CD14-positive monocyte (primary cell): ENCODE measurements around the gene INPP4A. TPM values are rescaled to one million over a fixed set of nuclear protein-coding genes. Genes with fewer than 3 reads are reported as not detected.

Experiments used
- DNase-seq, 3 donors: peaks; one replicate each; pipeline ENCODE4 v3.0.0-alpha.2; 2011 to 2022
- H2AFZ ChIP-seq: 2 replicates; pipeline ENCODE4 v1.6.0; 2012; ENCODE audit warnings: mild to moderate bottlenecking, low read depth, low read length, inconsistent platforms; ENCODE audit not compliant: insufficient read depth, poor library complexity, severe bottlenecking
- H3K27ac ChIP-seq, 2 donors: 1 replicate in 1 of 2; 2 replicates in 1 of 2; pipeline ENCODE4 v1.5.1; 2012 to 2013; ENCODE audit warnings: low read length in 2 of 2, control low read depth in 1 of 2, inconsistent platforms in 1 of 2, low read depth in 1 of 2, mild to moderate bottlenecking in 1 of 2
- H3K27me3 ChIP-seq, 2 donors: one replicate each; pipeline versions ENCODE4 v1.6.0 to v1.6.1; 2011 to 2013; ENCODE audit warnings: low read length in 2 of 2; ENCODE audit not compliant: control insufficient read depth in 2 of 2, insufficient read depth in 2 of 2
- H3K36me3 ChIP-seq, 2 donors: replicated peaks in 1 of 2; 1 replicate in 1 of 2; 2 replicates in 1 of 2; pipeline versions ENCODE4 v1.5.1 to v1.6.1; 2012 to 2013; ENCODE audit warnings: low read length in 2 of 2, control low read depth in 1 of 2, inconsistent platforms in 1 of 2, mild to moderate bottlenecking in 1 of 2; ENCODE audit not compliant: insufficient read depth in 2 of 2, control insufficient read depth in 1 of 2
- H3K4me1 ChIP-seq, 2 donors: 1 replicate in 1 of 2; 2 replicates in 1 of 2; pipeline versions ENCODE4 v1.5.1 to v1.6.1; 2012 to 2013; ENCODE audit warnings: low read length in 2 of 2, control low read depth in 1 of 2, inconsistent platforms in 1 of 2, mild to moderate bottlenecking in 1 of 2, moderate library complexity in 1 of 2; ENCODE audit not compliant: insufficient read depth in 2 of 2, control insufficient read depth in 1 of 2
- H3K4me2 ChIP-seq: replicated peaks from 2 replicates; pipeline ENCODE3; 2012; ENCODE audit warnings: low read length, moderate library complexity, mild to moderate bottlenecking; ENCODE audit not compliant: poor library complexity, severe bottlenecking; ENCODE audit errors: extremely low read depth
- H3K4me3 ChIP-seq, 3 experiments: fragments of 200-600 bp in 1 of 3; sonication (generic) in 1 of 3; replicated peaks in 1 of 3; 1 replicate in 2 of 3; 2 replicates in 1 of 3; pipeline ENCODE4 v1.5.1; 2011 to 2013; ENCODE audit warnings: low read length in 3 of 3, mild to moderate bottlenecking in 3 of 3, control low read depth in 2 of 3, low read depth in 2 of 3, inconsistent platforms in 1 of 3, moderate library complexity in 1 of 3
- H3K79me2 ChIP-seq: 2 replicates; pipeline ENCODE4 v1.6.0; 2012; ENCODE audit warnings: mild to moderate bottlenecking, control low read depth, inconsistent platforms, low read length, moderate library complexity; ENCODE audit not compliant: insufficient read depth
- H3K9ac ChIP-seq: 2 replicates; pipeline ENCODE4 v1.6.0; 2017; ENCODE audit warnings: low read length, mild to moderate bottlenecking; ENCODE audit not compliant: insufficient read depth, poor library complexity, severe bottlenecking
- H3K9me3 ChIP-seq, 2 donors: replicated peaks in 1 of 2; 1 replicate in 1 of 2; 2 replicates in 1 of 2; pipeline versions ENCODE4 v1.5.1 to v1.6.1; 2012 to 2013; ENCODE audit warnings: low read length in 2 of 2, control low read depth in 1 of 2; ENCODE audit not compliant: control insufficient read depth in 1 of 2, insufficient read depth in 1 of 2
- H4K20me1 ChIP-seq: 2 replicates; pipeline ENCODE4 v1.6.0; 2012; ENCODE audit warnings: mild to moderate bottlenecking, low read length, control low read depth, moderate library complexity; ENCODE audit not compliant: insufficient read depth
- H3K27ac Mint-ChIP-seq, 7 donors: one replicate each; pipeline ENCODE4 v1.8.0; 2020; ENCODE audit warnings: mild to moderate bottlenecking in 7 of 7, mixed read lengths in 7 of 7, moderate library complexity in 6 of 7, inconsistent platforms in 2 of 7
- H3K27me3 Mint-ChIP-seq, 3 donors: one replicate each; pipeline ENCODE4 v1.8.0; 2021 to 2022; ENCODE audit warnings: low read depth in 3 of 3, mild to moderate bottlenecking in 3 of 3, mixed read lengths in 3 of 3, moderate library complexity in 3 of 3, inconsistent platforms in 1 of 3
- H3K36me3 Mint-ChIP-seq, 2 donors: one replicate each; pipeline ENCODE4 v1.8.0; 2020; ENCODE audit warnings: mixed read lengths in 2 of 2, inconsistent platforms in 1 of 2, mild to moderate bottlenecking in 1 of 2
- H3K4me1 Mint-ChIP-seq: one replicate; pipeline ENCODE4 v1.8.0; 2020; ENCODE audit warnings: mild to moderate bottlenecking, mixed read lengths
- H3K4me3 Mint-ChIP-seq, 2 donors: one replicate each; pipeline ENCODE4 v1.8.0; 2020; ENCODE audit warnings: mild to moderate bottlenecking in 2 of 2, mixed read lengths in 2 of 2, moderate library complexity in 1 of 2
- H3K9me3 Mint-ChIP-seq, 7 donors: one replicate each; pipeline ENCODE4 v1.8.0; 2020 to 2022; ENCODE audit warnings: mixed read lengths in 7 of 7, mild to moderate bottlenecking in 6 of 7, moderate library complexity in 6 of 7, inconsistent platforms in 2 of 7
- CTCF ChIP-seq: fragments of 200-600 bp; IDR thresholded peaks from one replicate; pipeline ENCODE4 v1.8.0; 2022; ENCODE audit warnings: antibody characterized with exemption, mild to moderate bottlenecking
- WGBS: methylation state at CpG from one replicate; pipeline ENCODE4 v1.1.5; 2013; ENCODE audit warnings: missing lambda C conversion rate; ENCODE audit not compliant: insufficient coverage; 5-methylcytosine and 5-hydroxymethylcytosine counted together
- intact Hi-C, 2 donors: fragments of 100-400 bp; cut with micrococcal nuclease; formaldehyde crosslinking; loops; one replicate each; pipeline versions ENCODE4 v1.15.0 to v1.15.1; 2023
- polyA plus RNA-seq, 3 donors: library from polyadenylated mRNA; depleted of rRNA in 1 of 3; unstranded in 2 of 3; stranded (reverse) in 1 of 3; fragments of 300-500 nt in 2 of 3; fragments of >200 nt in 1 of 3; fragmentation: Illumina TruSeq in 2 of 3; gene quantifications; 1 replicate in 2 of 3; 2 replicates in 1 of 3; pipeline ENCODE4 v1.2.3, GENCODE V29; 2012 to 2021

Gene INPP4A
- polyA plus RNA-seq, 3 donors = 13.7 to 52.4 (median 20.7) TPM

GRCh38 chr2:98514879-98515249 lies 70.2 kb downstream of the INPP4A start:
- Histone ChIP-seq H3K4me1 (peaks cover 46 to 47% of the 10 kb centered on the region in 2 donors), H3K36me3 (peaks cover 9 to 18% of the 10 kb centered on the region in 2 donors), H4K20me1 (peaks cover 19% of the 10 kb centered on the region), H2AFZ (no peak overlapping the region), H3K9me3 (no peaks in the 10 kb centered on the region), H3K27me3 (no peaks in the 10 kb centered on the region), H3K27ac (peak overlapping the region; percentile 57 to 79), H3K4me2 (peak overlapping the region; percentile 55), H3K9ac (no peak overlapping the region), H3K79me2 (peaks cover 90% of the 10 kb centered on the region), H3K4me3 (peak overlapping the region in 1 of 3 experiments; percentile 46)
- Mint-ChIP-seq H3K27me3 (peaks cover 0 to 1% (median 0%) of the 10 kb centered on the region in 3 donors), H3K36me3 (peaks cover 37 to 42% of the 10 kb centered on the region in 2 donors), H3K4me1 (peaks cover 70% of the 10 kb centered on the region), H3K9me3 (no peaks in the 10 kb centered on the region), H3K27ac (peak overlapping the region; percentile 87 to 94 (median 90)), H3K4me3 (peak overlapping the region in 1 of 2 donors; percentile 55)
- intact Hi-C loops = loop anchor here in 1 of 2 donors (5.0 kb wide), 1 partner anchor 103 kb away; no protein-coding TSS in a partner anchor
- DNase-seq = no peak
- WGBS = no CpG with 5 or more reads among the region's 4 CpGs
- no peak for TF ChIP-seq CTCF

DNA sequence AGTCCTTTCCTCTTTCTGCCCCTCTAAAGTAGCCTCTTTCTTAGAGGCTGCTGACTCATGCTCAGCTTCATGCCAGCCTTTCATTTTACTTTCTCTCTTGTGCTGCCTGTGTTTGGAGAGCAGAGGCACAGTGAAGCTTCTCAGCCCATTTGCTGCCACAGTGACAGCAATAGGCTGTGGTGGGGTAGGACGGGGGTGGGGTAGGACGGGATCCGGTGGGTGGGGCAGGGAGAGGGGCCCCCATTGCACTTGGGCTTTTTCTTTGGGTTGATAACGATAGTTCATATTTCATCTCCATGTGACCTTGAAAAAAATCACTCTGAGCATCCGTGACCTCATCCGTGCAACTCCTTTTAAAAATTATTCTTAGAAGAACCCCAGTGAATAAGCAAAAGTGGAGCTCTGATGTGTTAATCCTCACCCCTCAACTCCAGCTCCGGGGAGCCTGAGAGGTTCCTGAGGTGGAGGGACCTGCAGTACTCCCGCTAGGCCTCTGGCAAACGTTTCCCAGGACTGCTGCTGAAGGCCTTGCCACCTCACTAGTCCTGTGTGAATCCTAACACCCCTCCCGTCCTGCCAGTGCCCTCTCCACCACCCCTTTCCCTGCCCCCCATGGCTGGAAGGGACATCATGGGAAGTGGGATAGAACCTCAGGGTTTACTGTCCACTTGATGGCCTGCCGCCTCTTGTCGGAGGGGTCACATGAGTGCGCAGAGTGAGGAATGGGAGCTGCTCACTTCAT lies 70.8 kb downstream of the INPP4A start:
- DNase-seq = peak; percentile 49 to 73 (median 65)
- Mint-ChIP-seq H3K27ac (peak overlapping the region; percentile 87 to 94 (median 90)), H3K4me1 (peaks cover 64% of the 10 kb centered on the region), H3K4me3 (peak overlapping the region; percentile 55 to 58), H3K9me3 (no peaks in the 10 kb centered on the region), H3K36me3 (peaks cover 36 to 44% of the 10 kb centered on the region in 2 donors), H3K27me3 (peaks cover 0 to 1% (median 0%) of the 10 kb centered on the region in 3 donors)
- Histone ChIP-seq H3K27ac (peak overlapping the region; percentile 57 to 79), H2AFZ (no peak overlapping the region), H3K79me2 (peaks cover 84% of the 10 kb centered on the region), H3K36me3 (peaks cover 15 to 23% of the 10 kb centered on the region in 2 donors), H4K20me1 (peaks cover 23% of the 10 kb centered on the region), H3K4me3 (peak overlapping the region in 1 of 3 experiments; percentile 46), H3K4me2 (peak overlapping the region; percentile 55), H3K9ac (no peak overlapping the region), H3K9me3 (no peaks in the 10 kb centered on the region), H3K4me1 (peaks cover 42 to 44% of the 10 kb centered on the region in 2 donors), H3K27me3 (no peaks in the 10 kb centered on the region)
- no CpG with 5 or more reads among the region's 13 CpGs for WGBS
- TF ChIP-seq CTCF = no peak
- intact Hi-C loops = loop anchor here in 1 of 2 donors (5.0 kb wide), 1 partner anchor 103 kb away; no protein-coding TSS in a partner anchor
